Suppressor macrophage treated with lipopolysaccharide for 4 hours (primary cell): ENCODE data around the gene CACNA2D3.

Source experiments
- DNase-seq: peaks from one replicate; pipeline ENCODE4 v3.0.0-alpha.2; 2020

CACNA2D3 gene

DNA sequence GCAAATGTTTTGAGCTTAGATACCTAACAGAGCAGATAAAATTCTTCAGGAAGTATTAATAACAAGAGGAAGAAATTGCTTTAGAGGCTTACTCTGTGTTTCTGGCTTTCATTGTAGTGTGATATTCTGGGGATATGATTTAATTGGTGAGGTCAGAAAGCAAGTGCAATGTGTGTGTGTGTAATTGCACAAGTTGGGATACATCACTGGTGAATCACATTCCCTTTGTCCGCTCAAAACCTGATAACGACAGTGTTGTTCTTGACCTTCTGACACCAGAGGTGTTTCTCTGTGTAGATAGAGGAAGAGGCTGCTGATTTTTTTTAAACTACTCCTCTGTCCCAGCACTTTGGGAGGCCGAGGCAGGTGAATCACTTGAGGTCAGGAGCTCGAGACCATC is 161.1 kb downstream of the CACNA2D3 start:
- no peak for DNase-seq

DNA sequence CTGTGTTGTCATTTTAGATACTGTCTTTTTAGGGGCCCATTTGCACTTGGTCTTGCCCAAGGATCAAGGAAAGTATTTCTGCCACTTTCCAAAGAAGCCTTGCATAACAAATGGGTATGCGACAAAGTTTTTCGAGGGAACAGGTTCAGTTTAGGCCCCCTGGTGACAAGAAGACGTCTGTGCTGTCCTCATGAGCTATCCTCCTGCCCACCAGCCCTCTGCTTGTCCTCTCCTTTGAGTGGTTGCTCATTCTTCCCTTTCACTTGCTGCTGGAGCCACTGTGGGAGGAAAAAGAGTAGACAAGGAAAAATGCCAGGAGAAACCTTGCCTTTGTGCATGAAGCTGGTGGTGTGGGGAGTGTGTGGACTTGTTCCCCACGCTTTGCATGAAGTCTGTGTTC is 171.9 kb downstream of the CACNA2D3 start:
- DNase-seq: no peak

DNA sequence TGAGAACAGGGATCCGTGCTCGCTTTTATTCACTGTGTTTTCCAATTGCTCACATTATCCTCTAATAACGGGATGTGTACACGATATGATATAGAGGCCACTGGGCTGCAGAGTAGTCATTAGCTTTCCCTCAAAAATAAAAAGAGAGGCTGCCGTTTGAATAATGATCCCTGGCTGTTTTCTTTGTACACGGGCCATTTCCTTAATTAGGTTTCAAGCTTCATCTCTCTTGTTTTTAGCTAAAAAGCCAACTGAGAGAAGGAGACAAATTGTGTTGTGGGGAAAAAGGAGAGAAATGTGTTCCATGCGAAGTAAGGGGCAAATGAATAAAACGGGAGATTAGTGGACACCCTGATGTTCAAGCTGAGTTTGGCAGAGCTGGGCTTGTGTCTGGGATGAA is 174.2 kb downstream of the CACNA2D3 start:
- DNase-seq: no peak

DNA sequence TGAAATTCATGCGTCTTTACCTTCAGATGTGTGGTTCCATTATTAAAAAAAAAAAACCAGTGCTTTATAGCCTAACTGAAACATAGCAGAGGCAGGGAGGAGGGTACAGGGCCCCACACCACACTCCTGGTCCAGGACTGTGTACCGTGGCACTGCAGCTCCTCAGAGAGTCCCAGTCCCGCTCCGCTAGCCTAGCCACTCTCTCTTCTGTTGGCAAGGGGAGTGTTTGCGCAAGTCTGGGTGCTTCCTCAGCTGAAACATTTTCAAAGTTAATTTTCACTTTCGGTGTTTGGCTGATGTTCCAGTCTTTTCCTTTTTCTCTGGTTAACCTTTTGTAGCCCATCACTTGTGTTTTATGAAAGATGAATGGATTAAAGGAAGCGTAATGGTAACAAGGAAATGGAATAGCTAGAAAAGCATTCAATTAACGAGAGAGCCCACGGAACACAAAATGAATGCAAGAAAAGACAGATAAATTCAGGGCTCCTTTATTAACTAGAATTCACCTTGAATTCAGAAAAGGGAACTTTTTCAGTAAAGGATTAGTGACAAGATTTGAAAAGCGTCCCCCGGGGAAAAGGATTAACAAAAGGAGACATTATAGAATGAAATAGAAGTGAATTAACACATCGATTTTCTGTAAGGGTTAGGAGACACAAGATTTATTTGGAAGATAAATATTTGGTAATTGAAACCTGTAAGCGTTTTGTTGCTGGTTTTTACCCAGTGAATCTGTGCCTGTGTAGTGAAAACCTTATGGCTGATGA is 177.0 kb downstream of the CACNA2D3 start:
- no peak for DNase-seq

DNA sequence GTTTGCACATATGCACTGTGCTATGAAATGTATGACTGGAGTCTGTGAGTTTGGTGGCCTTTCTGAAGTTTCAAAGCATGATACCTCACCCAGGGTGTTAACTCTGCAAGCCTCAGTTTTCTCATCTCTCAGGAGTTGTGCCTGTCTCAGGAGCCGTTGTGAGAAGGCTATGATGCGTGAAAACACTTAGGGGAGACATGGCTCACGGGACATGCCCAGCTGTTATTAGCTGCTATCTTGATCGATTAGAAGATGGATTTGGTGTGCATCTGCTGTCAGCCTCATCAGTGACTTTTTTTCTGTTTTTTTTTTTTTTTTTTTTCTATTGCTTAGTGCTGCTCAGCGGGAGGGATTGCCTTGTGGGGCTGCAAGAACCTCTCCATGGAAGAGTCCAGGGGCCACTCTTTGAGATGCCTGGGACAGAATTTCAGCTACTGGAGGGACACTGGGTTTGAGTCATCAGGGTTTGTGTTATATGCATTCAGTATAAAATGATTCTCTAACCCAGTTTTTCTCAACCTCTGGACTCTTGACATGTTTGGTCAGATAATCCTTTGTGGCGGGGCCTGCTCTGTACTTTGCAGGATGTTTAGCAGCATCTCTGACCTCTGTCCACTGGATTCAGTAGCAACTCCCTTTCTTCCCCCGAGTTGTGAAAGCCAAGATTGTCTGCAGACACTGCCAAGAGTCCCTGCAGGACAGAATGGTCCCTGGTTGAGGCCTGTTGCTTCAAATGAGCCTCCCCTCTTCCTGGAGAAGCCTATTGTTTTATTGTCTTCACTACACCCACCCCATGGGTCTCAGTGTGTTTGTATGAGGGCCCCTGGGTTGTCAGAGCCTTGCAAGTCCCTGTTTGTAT is 181.4 kb downstream of the CACNA2D3 start:
- DNase-seq: no peak

DNA sequence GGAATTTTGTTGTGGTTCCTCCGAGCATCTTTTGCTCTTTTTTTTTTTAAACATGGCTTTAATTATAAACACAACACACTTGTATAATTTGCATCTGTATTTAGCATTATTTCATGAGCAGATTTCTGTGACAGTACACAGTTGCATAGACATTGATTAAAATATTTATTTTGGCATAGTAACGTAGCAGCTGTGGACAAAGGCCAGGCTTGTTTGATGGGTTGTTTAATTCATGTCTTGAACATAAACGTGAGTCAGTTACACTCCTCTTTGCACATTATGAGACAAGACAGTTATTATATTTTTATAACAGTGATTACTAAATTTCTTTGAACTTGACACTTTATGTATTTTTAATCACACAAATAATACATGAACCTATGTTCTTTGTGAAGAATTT is 182.5 kb downstream of the CACNA2D3 start:
- DNase-seq: no peak

DNA sequence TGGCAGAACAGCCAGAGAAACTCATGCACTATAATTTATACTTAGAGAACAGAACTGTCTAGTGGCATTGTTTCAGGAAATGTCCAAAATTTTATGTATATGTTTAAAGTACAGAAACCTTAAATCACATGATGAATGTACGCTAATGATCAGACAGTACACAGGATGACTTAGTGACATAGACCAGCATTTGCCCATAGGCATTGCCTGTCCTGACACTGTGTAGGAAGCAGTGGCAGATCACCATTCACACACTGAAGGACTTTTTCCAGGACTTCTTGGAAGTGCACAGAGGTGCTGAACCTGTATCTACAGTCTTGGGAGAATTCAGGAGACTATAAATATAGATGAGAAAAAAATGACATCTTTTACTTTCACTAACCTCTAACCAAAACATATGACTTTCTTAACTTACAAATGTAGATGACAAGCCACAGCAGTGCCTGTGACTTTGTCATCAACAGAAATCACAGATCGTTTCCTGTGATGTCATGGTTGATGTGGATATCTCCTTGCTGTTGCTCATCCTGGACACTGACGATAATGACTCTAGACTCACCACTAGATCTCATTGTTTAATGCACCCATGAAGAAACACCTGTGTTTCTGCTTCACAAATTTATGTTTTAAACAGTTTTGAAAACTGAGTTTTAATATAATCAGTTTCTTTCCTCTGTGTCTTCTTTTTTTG is 183.2 kb downstream of the CACNA2D3 start:
- DNase-seq: no peak

DNA sequence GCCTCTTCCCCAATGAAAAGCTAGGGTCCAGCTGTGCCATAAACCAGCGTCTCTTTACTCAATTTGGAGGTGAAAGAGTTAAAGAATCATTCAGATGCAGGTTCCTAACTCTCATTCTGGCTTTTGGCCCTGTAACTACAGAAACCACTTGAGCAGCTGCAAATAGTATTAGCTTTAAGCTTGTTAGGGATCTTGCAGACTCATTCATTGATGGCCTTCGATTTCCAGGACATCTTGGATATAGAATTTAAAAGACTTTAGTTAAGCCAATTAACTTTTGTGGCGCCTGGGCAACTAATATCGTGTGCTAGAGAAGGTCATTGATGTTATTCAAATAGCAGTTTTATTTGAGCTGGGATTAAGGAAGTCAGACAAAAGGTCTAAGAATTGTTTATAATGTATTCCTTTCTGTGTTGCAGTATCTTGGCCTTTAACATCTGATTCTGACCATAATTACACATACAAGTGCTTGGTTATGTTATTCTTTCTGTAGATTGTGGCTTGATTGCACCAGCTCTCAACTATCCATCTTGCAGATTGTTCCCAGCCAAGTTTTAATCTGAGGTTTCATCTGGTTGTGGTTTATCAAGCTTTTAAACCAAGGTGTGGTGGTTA is 185.3 kb downstream of the CACNA2D3 start:
- DNase-seq: no peak

DNA sequence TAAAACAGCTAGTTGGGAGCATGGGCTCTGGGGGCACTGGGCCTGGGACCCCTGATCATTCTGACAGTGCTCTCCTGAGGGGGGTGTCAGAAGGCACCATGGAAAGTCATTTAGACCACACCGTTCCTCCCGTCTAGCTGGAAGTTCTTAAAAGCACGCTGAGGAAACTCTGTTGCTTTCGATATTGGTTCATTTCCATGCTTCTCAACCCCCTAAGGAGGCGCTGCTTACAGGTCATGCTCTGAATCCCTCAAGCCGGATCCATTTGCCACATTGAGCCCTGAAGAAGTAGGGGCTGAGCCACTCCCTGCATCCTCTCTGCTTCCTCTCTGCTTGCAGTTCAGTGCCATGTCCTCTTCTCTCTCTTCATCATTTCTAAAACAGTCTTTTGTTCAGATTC is 187.2 kb downstream of the CACNA2D3 start:
- no peak for DNase-seq

DNA sequence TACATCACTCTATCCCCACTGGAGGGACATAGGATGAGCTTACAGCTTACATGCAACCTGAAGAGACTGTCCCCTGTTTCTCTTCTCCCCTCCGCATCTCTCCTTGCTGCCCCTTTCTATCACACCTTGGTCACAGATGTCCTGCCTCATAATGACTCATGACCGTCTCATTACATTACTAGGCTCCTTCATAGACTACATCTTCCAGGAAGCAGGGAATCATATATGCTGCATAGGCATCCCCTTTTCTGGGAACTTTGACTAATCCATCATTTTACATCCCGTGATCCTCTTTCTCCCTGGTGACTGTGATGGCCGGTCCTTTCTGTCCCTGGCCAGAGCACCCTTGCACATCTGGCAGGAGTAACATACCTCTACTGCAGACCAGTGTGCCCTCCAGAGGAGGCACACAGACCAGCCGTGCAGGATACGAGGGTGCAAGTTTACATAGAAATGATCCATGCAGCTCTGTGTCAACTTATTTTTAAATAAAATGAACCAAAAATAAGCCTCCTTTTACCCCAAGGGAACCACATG is 188.9 kb downstream of the CACNA2D3 start:
- DNase-seq: no peak

DNA sequence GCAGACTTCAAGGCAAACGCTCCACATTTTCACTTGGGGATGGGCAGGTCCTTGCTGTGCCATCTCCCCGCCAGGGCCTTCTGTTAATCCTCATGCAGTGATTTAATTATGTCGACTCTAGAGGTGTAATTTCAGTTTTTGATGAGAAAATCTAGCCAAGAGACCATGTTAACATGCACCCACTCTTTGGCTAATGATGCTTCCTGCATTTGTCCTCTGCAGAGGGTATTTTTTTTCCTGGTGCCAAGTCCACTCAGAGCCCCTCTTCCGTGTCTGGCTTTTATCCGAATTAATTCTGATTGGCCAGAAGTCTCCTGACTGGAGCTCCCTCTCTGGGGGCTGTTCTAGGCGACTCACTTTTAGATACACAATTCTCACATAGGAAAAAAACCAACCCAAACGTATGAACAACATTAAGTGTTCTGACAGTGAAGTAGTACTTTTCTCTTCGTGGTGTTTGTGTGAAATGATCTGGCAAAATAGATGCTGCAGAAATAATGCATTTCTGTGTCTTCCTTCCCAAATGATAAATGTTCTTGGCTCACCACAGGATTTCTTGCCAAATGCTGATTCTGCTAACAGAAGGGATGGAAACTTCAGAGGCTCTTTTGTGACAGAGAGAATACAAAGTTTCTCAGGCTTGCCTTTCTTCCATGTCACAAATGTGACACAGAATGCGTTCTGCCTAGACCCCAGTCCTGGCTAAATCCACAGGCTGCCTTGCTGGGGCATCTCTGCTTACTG is 190.0 kb downstream of the CACNA2D3 start:
- DNase-seq: no peak

DNA sequence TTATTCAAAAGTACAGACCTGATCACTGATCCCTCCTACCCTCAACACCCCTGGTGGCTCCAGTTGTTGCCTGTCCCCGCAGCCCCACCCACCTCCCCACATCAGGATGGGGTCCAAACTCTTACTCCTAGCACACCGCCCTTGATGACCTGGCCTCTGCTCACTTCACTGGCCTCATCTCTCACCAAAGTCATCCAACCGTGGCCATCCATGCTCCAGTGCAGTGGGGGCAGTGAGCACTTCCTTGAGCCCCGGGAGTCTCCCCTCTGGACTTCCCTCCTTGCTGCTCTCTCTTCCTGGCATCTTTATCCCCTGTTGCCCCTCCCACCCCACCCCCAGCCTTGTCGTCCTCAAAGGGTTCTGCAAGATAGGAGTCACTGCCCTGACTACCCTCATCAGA is 191.1 kb downstream of the CACNA2D3 start:
- no peak for DNase-seq

DNA sequence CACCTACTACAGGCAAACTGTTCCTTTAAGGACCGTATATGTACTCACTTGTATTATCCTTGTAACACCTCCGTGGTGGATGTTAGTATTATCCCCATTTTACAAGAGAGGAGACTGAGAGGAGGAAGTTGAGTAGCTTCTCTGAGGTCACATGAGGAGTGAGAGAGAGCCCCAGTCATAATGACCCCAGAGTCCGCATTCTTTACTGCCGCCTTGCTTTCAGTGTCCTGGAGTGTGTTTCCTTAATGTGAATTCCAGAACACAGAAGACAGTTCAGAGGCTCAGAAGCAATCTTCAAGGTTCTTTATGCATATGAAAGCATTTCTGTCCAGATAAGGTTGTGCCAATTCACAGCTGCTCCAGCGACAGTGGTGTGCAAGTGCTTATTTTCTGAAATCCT is 199.2 kb downstream of the CACNA2D3 start:
- no peak for DNase-seq

DNA sequence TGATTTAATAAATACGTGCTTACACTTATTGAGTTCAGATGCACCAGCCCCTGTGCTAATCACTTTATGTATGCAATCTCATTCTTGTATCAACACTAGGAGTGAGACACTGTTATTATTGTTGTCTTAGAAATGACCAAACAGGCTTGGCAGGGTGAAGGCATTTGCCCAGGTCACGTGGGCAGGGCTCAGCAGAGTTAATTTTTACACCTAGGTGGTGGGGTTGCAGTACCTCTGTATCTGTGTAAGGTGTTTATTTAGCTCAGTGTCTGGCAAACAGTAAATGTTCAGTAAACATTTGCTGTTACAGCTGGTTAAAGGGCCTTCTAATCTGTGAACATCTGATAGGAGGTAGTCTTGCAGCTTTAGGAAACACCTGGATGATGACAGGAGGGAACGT is 200.0 kb downstream of the CACNA2D3 start:
- DNase-seq: no peak

DNA sequence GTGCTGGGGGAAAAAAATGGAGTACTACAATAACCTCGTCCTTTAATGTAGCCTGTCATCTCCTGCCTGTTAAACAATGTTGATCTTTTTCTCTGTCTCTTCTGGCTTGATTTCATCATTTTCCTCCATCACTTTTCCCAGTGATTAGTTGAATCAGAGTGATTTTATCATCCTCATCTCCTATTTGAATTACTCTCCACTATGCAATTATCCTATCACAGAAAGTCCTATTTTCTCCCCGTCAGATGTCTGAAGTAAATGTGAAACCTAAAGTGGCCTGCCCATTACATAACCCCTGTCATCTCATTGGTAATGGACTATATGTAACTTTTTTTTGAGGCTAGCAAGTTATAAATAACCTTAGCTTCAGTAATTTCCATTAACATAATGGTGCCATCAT is 201.8 kb downstream of the CACNA2D3 start:
- DNase-seq: no peak

DNA sequence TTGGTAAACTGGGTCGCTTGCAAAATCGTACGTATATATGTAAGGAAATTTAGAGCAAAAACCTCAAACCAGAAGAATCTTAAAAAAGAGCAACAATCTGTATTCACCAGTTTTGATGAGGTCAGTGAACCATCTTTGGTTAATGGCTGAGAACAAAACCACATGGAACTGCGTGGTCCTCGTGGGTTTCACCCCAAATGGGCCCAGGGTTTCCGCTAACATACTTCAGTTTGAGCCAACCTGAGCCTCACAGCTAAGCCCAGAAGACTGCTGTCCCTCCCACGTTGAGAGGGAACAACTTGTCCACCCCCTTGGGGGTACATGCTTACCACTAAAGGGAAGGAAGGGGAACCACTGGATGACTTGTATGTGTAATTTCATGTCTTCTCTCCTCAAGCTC is 204.6 kb downstream of the CACNA2D3 start:
- DNase-seq: no peak

DNA sequence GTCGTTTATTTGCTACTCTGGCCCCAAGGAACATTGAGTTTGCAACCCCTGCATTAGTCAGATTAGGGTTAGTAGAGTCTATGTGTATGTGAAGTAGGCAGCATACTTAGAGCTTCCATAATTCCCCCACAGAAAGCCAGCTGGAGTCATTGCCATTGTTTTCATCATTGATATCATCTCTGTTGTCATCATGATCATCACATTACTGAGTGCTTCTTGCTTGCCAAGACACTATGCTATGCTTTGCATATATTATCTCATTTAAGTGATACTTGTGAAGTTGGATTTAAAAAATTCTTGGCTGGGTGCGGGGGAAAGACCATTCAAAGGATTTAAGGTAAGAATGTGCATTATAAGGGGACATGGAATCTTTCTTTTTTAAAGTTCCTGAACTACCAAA is 209.0 kb downstream of the CACNA2D3 start:
- no peak for DNase-seq

DNA sequence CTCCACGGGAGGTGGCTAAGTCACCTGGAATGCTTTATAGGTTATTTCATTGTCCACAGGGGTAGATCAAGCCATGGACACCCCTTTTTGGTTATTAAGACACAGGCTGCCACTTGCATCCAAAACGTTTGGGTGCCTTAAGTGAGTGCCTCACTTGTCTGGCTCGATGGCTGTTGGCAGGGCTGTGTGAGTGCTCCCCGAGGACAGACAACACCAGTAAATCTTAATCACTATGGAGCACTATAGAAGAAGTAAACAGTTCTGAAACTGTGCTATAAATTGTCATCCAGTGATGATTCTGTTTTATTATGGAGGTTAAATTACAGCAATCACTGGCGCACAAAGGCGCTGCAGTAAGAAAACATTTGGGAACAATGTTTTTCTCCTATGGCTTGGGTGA is 215.5 kb downstream of the CACNA2D3 start:
- DNase-seq: no peak

DNA sequence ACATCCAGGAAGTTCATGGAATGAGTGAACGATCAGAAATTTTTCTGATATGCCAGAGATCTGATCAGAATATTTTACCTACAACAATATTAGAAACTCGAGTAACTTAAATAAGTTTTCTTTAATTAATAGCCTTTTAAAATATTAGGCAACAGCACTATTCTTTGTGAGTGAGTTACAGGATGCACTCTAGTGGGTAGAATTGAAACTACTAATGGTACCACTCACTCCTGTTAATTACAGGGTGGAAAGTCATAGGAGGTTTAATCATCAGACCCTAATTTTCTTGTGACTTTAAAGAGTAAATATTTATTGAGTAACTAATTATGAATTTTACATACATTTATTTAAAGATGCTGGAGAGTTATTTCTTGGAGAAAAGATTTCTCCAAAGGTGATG is 217.3 kb downstream of the CACNA2D3 start:
- DNase-seq: no peak

DNA sequence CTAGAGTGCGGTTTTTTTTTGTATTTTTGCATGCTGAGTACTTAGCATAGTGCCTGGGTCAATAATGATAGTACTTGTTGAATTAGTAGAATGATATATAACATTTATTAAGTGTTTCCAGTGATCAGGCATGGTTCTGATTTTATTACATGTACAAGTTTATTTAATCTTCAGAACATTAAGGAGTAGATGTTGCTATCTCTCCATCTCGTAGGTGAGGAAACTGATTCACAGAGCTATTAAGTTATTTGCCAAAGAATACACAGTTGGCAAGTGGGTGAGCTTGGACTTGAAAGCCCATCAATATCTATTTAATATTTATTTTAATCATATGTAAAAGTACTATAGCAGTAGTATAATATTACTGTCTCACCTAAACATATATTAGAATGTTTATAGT is 219.5 kb downstream of the CACNA2D3 start:
- DNase-seq: no peak

DNA sequence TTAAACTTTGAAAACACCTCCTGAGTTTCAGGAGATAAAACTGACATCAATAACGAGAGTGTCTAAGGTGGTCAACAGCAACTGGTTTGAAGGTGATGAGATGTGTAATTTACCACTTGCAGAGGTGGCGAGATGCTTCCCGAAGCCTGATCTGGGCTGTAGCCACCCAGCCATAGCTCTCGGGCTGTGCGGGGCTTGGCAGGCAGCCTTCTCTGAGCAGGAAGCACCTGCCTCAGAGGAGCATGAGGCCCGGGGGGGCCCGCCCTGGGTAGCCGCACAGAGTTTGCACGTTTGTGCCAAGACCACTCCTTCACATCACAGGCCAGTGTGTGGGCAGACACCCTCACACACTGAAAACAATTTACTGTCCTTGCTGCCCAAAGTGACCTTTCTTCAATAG is 220.3 kb downstream of the CACNA2D3 start:
- no peak for DNase-seq

DNA sequence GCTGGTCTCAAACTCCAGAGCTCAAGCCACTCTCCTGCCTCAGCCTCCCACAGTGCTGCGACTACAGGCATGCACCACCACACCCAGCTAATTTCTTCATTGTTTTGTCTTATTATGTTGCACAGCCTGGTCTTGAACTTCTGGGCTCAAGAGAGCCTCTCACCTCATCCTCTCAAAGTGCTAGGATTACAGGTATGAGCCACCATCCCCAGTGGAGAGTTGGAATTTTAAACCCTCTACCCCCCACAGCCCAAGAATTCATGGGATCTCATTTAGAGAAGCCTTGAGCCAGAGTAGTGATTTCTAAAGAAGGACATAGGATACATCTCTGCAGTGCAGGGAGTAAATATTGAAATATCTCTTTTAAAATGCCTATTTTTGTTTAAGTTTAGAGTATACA is 221.1 kb downstream of the CACNA2D3 start:
- no peak for DNase-seq
